HUES6 (cell line): ENCODE results near the gene WHRN.
A peak's percentile ranks its signal among the peaks of the same experiment; 100 is the strongest.

Source experiments
- H3K27ac ChIP-seq: 2 replicates; pipeline ENCODE4 v1.7.0; 2013; ENCODE audit warnings: low read depth, mild to moderate bottlenecking, low read length, inconsistent platforms
- H3K27me3 ChIP-seq: 2 replicates; pipeline ENCODE4 v1.6.1; 2013; ENCODE audit warnings: low read length; ENCODE audit not compliant: control insufficient read depth, insufficient read depth
- H3K36me3 ChIP-seq: 2 replicates; pipeline ENCODE4 v1.6.1; 2013; ENCODE audit warnings: low read length; ENCODE audit not compliant: control insufficient read depth, insufficient read depth
- H3K4me1 ChIP-seq: 2 replicates; pipeline ENCODE4 v1.6.1; 2013; ENCODE audit warnings: low read length; ENCODE audit not compliant: control insufficient read depth, insufficient read depth
- H3K4me3 ChIP-seq: 2 replicates; pipeline ENCODE4 v1.5.1; 2013; ENCODE audit warnings: low read depth, low read length
- H3K9ac ChIP-seq: one replicate; pipeline ENCODE4 v1.6.1; 2013; ENCODE audit warnings: mild to moderate bottlenecking, low read length
- H3K9me3 ChIP-seq: 2 replicates; pipeline ENCODE4 v1.6.1; 2013; ENCODE audit warnings: low read depth, low read length; ENCODE audit not compliant: control insufficient read depth, insufficient read depth

The WHRN gene

DNA sequence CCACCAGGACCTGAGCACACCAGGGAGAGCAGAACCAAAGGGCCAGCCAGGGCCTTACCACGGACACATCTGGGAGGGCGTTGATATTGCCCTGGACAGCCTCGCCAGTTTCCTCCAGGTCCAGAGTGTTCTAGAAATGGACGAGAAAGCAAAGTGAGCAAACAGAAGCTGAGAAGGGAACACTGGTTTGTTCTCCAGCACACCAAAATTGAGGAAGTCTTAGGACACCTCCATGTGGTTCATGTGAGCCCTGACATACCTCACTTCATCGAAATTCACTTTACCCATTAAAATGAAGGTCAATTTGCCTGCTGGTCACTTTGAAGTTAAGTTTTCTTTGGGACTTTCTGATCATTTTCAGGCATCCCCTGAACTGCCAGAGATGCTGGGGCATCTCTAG is 97.4 kb downstream of the WHRN start:
- H3K9ac ChIP-seq = no peak overlapping the region
- H3K9me3 ChIP-seq = no peaks in the 10 kb centered on the region
- H3K27me3 ChIP-seq = no peaks in the 10 kb centered on the region
- H3K4me3 ChIP-seq = no peak overlapping the region
- no peaks in the 10 kb centered on the region for H3K36me3 ChIP-seq
- H3K27ac ChIP-seq = no peak overlapping the region
- H3K4me1 ChIP-seq = peaks cover 26% of the 10 kb centered on the region

DNA sequence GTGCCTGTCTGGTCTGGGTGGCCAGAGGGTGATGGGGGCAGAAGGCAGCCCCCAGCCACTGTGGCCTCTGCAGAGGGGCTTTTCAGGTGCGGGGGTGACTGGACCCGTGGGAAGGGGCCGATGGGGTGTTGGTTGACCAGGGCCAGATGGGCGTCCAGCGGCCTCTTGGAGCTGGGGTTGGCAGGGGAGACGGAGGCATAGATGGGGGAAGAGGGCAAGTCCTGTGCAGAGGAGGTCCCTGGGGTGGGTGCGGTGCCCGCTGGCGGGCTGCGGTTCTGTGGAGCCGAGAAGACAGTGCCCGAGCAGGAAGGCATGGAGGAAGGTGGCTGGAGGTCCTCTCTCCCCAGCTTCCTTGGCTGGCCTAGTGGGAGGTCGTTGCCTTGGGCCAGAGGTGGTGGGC is 98.8 kb downstream of the WHRN start:
- H3K27me3 ChIP-seq = no peaks in the 10 kb centered on the region
- no peak overlapping the region for H3K9ac ChIP-seq
- H3K36me3 ChIP-seq = no peaks in the 10 kb centered on the region

DNA sequence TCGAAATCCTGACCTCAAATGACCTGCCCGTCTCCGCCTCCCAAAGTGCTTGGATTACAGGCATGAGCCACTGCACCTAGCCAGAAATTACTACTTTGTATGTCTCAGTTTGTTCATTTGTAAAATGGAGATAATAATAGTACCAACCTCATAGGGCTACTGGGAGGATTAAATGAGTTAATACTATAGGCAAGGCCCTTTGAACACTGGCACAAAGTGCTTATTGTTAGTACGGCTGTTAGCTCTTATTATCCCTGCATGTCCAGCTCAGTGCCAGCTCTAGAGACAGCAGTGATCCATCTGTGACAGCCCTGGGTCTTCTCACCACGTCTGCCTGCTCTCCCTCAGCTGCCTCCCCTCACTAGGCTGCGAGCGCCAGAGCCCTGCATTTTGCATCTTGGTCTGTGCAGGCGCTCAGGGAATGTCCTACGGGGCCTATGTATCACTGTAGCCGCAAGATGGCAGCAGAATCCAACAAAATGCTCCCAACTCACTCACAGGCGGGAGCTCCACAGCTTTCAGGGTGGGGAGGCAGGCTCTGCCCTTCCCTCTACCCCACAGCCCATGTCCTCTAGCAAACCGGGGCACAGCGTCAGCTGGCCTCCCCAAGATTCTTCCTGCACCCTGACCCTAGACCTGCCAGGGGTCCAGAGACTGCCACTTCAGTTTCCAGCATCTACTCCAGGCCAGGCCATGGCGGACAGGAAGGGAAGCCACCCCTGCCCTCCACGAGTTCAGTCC is 99.8 kb downstream of the WHRN start:
- no peak overlapping the region for H3K27ac ChIP-seq

More for the DNA sequence above, 98.8 kb downstream of the WHRN start:
- Histone ChIP-seq H3K4me3 (no peak overlapping the region), H3K27ac (no peak overlapping the region), H3K4me1 (peaks cover 28% of the 10 kb centered on the region), H3K9me3 (no peaks in the 10 kb centered on the region)

DNA sequence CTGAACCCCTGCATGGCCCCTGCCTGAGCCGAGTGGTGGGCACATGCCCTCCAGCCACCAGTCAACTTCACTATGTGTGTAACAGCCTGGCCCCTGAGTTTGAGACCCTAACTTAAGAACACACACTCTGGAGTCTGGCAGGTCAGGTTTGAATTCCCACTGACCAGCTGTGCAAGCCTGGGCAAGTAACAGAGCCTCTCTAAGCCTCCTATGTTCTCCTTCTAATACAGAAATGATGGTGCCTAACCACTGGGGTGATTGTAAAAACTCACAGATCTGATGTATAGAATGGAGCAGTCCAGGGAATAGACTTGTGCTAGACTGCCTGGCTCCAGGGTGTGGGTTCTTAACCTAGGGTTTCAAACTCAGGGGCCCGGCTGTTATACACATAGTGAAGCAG is 100.7 kb downstream of the WHRN start:
- no peak overlapping the region for H3K27ac ChIP-seq

More for the DNA sequence above, 99.8 kb downstream of the WHRN start:
- H3K9me3 ChIP-seq = no peaks in the 10 kb centered on the region
- peaks cover 30% of the 10 kb centered on the region for H3K4me1 ChIP-seq
- no peaks in the 10 kb centered on the region for H3K27me3 ChIP-seq
- no peak overlapping the region for H3K4me3 ChIP-seq
- H3K9ac ChIP-seq = no peak overlapping the region
- H3K36me3 ChIP-seq = no peaks in the 10 kb centered on the region

DNA sequence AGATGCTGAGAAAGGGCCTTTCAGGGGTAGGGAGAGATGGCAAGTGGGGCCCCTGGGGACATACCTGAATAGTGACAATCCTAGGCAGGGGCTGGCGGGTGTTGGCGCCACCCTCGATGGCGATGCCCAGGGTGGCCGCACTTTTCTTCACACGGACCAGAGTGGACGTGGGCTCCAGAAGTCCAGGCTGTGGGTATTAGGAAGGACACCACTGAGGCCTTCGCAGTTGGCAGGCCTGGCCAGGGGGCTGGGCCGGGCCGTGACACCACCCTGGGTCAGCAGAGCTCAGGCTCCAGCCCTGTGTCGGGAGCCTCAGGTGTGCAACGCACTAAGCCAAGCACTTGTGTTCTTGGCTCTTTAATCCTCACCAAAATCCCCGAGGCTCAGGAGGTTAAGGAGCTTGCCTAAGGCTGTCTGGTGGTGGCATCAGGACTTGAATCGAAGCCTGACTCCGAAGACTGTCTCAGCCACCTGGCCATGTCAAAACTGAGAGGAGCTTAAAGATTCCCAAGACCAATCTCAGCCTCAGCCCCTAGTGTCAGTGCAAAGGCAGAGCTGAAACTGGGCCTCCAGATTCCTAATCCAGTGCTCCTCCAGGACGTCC is 102.0 kb downstream of the WHRN start:
- no peaks in the 10 kb centered on the region for H3K36me3 ChIP-seq
- H3K27me3 ChIP-seq = no peaks in the 10 kb centered on the region
- H3K4me3 ChIP-seq = no peak overlapping the region
- no peak overlapping the region for H3K9ac ChIP-seq
- peaks cover 18% of the 10 kb centered on the region for H3K4me1 ChIP-seq
- no peak overlapping the region for H3K27ac ChIP-seq
- H3K9me3 ChIP-seq = no peaks in the 10 kb centered on the region

More for the DNA sequence above, 100.7 kb downstream of the WHRN start:
- Histone ChIP-seq H3K27me3 (no peaks in the 10 kb centered on the region), H3K36me3 (no peaks in the 10 kb centered on the region), H3K9me3 (no peaks in the 10 kb centered on the region), H3K9ac (no peak overlapping the region), H3K4me3 (no peak overlapping the region), H3K4me1 (peaks cover 28% of the 10 kb centered on the region)

DNA sequence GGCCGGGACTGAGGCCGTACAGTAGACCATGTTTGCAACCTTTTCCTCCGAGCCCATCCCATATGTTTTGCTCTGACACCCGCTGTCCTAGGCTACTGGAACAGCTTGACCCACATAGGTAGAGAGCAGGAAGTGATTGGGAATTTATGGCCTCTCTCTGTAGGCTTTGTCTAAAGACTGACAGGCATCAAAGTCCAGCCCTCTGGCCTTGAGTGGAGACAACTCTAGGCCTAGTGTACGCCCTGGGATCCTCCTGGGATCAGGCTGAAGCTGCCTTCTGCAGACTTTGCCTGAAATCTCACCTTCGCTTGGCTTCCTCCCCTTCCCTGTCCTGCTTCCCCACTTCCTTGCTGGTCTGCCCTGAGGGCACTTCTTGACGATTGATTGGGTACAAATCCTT is 103.9 kb downstream of the WHRN start:
- H3K4me3 ChIP-seq = no peak overlapping the region
- no peaks in the 10 kb centered on the region for H3K27me3 ChIP-seq
- H3K4me1 ChIP-seq = peaks cover 27% of the 10 kb centered on the region
- H3K27ac ChIP-seq = no peak overlapping the region
- no peak overlapping the region for H3K9ac ChIP-seq
- H3K9me3 ChIP-seq = no peaks in the 10 kb centered on the region
- H3K36me3 ChIP-seq = no peaks in the 10 kb centered on the region

DNA sequence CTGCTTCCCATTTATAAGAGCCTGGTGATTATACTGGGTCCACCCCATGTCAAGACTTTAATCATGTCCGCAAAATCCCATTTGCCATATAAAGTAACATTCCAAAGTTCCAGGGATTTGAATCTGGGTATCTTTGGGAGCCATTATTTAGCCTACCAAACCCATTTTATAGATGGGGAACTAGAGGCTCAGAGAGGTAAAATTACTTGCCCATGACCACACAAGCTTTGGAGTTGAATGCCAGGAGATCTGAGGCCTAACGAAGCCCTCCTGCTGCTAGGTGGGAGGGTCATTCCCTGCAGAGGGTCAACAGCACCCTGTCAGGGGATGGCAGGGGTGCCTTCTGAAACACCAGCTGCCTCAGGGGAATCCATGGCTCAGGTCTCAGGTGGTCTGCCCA is 104.5 kb downstream of the WHRN start:
- no peak overlapping the region for H3K9ac ChIP-seq
- no peaks in the 10 kb centered on the region for H3K36me3 ChIP-seq

DNA sequence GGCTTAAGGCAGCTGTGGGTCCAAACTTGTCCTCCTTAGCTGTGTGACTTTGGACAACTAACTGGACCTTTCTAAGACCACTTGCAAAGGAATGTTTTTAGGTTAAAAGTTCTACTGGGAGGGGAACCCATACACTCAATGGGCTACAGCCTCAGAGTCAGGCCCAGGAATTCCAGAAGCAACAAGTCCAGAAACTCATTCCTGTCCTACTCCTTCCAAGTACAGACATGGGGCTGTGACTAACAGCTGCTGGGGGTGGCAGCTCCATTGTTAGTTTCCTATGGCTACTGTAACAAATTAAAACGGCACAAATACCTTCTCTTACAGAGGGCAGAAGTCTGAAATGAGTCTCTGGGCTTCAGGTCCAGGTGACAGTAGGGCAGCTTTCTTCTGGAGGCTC is 105.1 kb downstream of the WHRN start:
- H3K9ac ChIP-seq = no peak overlapping the region
- peaks cover 25% of the 10 kb centered on the region for H3K4me1 ChIP-seq
- no peaks in the 10 kb centered on the region for H3K36me3 ChIP-seq
- H3K9me3 ChIP-seq = no peaks in the 10 kb centered on the region
- H3K4me3 ChIP-seq = no peak overlapping the region
- no peaks in the 10 kb centered on the region for H3K27me3 ChIP-seq
- H3K27ac ChIP-seq = no peak overlapping the region

More for the DNA sequence above, 104.5 kb downstream of the WHRN start:
- Histone ChIP-seq H3K4me3 (no peak overlapping the region), H3K27ac (no peak overlapping the region), H3K9me3 (no peaks in the 10 kb centered on the region), H3K27me3 (no peaks in the 10 kb centered on the region), H3K4me1 (peaks cover 27% of the 10 kb centered on the region)

DNA sequence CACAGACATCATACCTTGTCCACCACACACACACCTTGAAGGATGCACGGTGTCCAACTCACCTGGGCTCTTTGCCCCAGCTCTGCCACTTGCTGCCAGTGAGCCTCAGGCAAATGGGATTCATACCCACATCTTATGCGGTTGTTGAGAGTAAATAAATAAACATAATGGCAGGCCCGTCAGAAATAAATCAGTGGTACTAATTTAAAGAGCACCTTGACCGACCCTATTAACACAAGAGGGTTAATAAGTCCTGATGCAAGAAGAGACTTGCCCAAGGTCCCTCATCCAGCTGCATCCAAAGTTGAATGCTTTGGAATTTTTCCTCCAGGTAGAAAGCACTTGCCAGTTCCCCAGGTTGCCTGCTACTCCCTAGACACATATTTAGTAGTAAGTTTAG is 105.9 kb downstream of the WHRN start:
- Histone ChIP-seq H3K27me3 (no peaks in the 10 kb centered on the region), H3K9me3 (no peaks in the 10 kb centered on the region), H3K4me1 (peaks cover 31% of the 10 kb centered on the region), H3K27ac (no peak overlapping the region), H3K4me3 (no peak overlapping the region), H3K36me3 (no peaks in the 10 kb centered on the region), H3K9ac (no peak overlapping the region)

DNA sequence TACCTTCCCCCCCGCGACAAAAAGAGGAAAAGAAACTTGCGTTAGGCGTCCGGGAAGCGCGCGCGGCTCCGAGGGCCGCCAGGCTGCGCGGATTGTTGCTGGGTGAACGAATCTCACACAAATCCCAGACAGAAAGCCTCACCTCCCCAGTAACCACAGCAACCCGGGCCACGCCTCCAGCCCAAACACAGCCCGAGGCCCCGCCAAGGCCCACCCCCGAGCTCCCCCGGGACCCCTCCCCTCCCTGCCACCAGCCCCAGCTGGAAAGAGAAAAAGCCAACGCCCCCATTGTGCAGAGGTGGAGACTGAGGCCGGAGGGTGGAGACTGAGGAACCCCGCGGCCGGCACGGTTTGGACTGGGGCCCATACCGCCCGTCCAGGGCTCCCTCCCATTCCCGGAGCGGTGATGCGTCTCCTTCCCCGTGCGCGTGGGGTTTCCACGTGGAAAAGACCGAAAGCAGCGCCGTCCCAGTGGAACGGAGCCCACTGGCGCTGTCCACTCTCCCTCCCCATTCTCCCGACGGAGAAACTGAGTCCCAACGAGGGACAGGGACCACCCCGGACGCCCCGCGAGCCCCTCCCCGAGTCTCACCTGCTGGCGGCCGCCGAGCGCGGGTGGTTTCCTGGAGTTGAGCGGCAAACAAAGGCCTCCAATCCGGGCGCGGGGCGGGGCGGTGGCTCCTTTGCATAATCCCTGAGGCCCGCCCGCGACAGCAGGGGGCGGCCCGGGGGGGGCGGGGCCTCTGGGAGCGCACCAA is 107.2 kb downstream of the WHRN start:
- 0 out of 2 replicates have a peak overlapping the region, but pooled peaks have one; percentile 65 for H3K27ac ChIP-seq
- no peaks in the 10 kb centered on the region for H3K36me3 ChIP-seq
- H3K27me3 ChIP-seq = no peaks in the 10 kb centered on the region
- H3K4me1 ChIP-seq = peaks cover 31% of the 10 kb centered on the region
- peak overlapping the region; percentile 80 for H3K9ac ChIP-seq
- peak overlapping the region; percentile 95 for H3K4me3 ChIP-seq
- no peaks in the 10 kb centered on the region for H3K9me3 ChIP-seq
